ENCODE results near the gene CCDC30.
A peak's percentile ranks its signal among the peaks of the same experiment; 100 is the strongest.
"Not testable (repeated sequence)": the region's sequence is repeated elsewhere in the genome, so short reads cannot be mapped to it uniquely, and the experiment has no call there.

The CCDC30 gene

DNA sequence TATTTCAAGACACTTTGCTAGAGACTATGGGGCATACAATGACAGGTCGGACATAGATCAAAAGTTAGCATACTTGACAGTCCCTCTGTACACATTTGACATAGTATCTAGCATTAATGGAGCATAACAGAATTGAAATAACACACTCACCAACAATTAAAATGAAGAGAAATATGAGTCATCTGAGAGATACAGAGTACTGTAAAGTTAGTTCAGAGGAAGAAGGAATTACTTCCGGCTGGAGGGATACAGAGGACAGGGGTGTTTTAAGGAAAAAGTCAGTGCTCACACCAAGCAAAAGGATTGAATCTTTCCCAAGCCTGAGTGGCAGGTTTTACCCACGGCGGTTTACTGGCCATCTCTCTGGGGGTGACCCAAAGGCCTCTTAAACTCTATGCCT is 9.7 kb upstream of the CCDC30 start:
- no peak for DNase-seq

DNA sequence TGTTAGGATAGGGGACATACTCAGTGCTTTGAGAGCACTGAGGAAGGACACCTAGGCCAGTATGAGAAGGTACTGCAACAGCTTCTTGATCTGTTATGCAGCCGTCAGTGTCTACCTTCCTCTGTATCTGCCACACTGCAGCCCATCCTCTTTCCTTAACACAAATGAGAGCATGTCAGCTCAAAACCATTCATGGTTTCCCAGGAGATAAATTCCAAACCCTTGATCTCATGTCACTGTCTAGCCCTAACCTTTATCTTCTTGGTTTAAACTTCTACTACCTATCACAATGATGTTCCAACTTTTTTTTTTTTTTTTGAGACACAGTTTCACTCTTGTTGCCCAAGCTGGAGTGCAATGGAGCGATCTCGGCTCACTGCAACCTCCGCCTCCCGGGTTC is 8.7 kb upstream of the CCDC30 start:
- DNase-seq, result no peak

DNA sequence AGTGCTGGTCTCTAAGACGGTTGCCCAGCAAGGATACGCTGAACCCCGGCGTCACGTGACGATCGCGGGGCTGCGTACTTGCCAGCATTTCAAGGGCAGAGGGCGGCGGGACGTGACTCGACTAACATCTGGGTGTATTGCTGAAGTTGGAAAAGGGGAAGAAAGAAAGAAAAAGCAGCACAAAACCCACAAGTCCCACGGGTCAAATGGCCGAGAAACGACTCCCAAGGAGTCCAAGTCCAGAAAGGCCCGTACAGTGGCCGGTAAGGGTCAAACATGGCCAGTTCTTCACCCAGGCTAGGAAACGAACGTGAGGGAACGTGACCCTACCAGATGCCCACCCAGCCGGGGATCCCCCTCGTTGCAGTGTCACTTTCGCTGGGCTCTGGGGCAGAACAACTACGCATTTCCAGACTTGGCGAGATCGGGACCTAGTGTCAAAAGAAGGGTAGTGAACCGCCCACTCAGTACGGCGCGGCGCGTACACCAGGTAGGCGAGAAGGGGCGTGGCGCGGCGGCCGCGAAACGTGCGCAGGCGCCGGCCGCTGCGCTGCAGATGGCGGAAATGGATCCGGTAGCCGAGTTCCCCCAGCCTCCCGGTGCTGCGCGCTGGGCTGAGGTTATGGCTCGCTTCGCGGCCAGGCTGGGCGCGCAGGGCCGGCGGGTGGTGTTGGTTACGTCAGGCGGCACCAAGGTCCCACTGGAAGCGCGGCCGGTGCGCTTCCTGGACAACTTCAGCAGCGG is 6.9 kb upstream of the CCDC30 start, which contains the start of the genes PPCS and ZMYND12:
Gene PPCS (plus strand): TSS at position 534 of the 744 bp plus-strand sequence. CDS start 23 bp downstream, at position 557.
Gene ZMYND12 (minus strand): TSS at position 13 of the 744 bp plus-strand sequence. CDS start 25 bp downstream, outside the sequence.
- DNase-seq, result peak; percentile 88

- peak; percentile 84 for DNase-seq
Observed at GRCh38 chr1:42456754-42457089, 6.4 kb upstream of the CCDC30 start.

DNA sequence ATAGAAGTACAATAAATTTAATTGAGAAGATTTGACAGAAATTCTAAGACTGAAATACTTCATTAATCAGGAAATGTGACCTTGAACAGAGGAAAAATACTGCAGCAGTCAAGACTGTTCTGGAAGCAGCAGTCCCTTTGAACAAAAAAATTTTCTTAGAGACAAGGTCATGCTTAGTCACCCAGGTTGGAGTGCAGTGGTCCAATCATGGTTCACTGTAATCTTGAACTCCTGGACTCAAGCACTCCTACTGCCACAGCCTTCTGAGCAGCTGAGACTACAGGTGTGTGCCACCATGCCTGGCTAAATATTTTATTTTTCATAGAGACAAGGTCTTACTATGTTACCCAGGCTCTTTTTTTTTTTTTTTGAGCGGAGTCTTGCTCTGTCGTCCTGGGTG is 1.9 kb upstream of the CCDC30 start:
- DNase-seq, result no peak

DNA sequence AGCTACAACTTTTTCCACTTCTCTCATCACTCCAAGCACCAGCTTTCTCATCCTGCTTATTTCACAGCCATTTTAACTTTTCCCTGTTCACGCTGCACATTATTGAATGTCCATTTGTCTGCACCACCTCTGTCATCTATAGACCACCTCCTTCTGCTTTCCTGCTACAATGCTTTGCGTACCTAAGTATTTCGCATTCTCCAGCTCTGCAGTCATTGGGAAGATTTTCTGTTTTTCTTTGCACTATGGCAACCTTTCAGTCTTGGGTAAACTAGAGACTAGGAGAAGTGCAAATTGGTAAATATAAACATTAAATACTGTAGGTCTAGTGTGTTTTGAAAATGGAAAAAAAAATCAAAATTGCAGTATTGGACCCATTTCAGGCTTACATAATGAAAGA is 835 bp downstream of the CCDC30 start:
- DNase-seq, result no peak

DNA sequence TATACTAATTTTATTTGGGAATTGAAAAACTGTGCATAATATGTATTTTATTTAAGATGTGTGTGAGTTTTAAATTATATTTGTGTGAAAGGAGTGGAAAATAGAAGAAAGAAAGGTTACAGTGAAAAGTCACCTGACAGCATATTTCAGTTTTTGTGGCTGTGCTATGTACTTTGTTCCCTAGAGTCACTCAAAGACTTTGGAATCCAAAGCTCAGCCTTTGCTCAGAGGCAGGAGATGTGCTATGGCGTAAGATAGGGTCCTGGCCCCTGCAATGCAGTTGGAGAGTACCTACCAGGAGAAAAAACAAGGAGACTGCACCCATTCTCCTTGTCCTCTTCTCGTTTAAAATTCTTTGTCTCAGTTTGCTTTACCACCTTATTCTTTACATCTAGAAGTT is 2.9 kb downstream of the CCDC30 start:
- DNase-seq, result no peak

DNA sequence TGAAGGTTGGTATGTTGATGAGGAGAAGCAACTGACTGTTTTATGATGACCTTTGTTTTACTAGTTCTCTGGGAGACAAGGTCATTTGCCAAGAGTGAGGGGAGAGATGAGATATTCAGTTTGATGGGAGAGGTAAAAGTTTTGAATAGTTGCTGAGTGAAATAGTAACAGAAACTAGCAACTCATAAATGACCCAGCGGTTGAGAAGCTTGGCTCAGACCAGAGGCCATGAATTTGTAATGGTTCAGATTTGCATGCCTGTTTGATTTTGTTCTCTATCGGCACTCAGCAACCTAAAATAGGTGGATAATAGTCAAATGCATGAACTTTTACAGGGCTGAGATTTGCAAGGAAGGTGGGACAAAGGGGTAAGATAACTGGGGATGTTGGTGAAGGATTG is 6.6 kb downstream of the CCDC30 start:
- no peak for DNase-seq

GRCh38 chr1:42476605-42477004 is 13.5 kb downstream of the CCDC30 start:
- no peak for DNase-seq

DNA sequence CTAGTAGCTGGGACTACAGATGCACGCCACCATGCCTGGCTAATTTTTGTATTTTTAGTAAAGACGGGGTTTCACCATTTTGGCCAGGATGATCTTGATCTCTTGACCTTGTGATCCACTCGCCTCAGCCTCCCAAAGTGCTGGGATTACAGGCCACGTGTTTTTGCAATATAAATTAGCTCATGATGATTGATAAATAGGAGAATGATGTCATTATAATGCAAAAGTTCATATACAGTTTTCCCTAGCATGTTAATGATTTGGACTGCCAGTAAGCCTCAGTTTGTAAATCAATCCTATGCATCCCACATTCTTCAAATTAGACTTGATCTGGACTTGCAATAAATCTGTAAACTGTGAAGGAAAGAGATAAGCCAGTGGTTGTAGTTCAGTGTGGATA is 14.3 kb downstream of the CCDC30 start:
- DNase-seq, result not testable (repeated sequence)

DNA sequence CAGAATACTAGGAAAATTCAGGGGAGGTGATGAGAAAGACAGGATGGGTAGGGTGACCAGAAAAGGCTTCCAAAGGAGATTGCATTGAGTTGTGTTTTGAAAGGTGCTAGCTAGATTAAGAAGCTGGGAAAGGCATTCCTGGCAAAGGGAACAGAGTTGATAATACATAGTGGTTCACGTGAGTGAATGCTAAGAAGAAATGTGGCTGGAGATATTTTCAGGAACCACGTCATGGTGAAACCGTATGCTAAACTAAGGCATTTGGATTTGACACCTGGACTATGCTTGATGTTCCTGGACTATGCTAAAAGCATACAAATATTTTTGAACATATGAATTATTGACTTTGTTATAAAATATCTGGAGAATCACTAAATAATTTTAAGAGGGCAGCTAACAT is 14.7 kb downstream of the CCDC30 start:
- DNase-seq, result no peak

DNA sequence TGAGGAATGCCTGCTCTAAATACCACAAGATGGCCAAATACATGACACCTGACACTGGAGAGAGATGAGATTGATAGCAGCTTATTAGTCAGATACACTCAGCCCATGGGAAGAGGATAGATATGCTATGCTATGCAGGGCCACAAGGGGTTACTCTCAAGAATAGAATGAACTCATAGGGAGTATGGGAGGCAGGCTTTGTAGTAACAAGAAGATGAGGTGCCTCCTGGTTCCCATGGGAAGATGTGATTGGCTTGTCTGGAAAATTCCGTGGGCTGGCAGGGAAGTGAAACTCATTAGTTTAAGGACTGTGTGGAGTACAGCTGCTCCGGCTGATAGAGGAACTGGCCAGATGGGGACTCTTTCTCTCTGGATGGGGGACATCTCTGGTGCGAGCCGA is 16.5 kb downstream of the CCDC30 start:
- peak; percentile 50 for DNase-seq

GRCh38 chr1:42480921-42481320 is 17.8 kb downstream of the CCDC30 start:
- DNase-seq, result no peak

DNA sequence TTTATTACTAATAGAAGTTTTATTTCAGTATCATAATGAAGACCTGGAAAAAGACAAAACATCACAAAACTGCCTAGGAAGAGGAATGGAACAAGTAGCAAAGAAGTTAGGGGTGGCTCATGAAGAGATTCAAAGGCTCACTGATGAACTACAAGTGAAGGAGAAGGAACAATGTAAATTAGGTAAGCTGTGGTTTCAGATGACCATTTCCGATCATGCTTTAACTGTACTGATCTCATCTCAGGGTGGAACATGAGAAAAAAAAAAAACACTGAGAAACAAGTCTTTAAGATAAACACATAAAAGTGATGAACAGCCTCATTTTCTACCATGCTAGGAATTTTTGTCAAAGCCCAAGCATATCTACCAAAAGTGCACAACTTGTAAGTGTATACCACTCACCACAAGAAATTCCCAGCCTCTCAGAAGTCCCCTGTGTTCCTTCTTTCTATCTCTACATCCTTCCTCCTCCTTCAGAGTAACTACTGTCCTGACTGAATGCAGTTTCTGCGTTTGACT is 19.6 kb downstream of the CCDC30 start:
- DNase-seq, result no peak

- peak; percentile 74 for DNase-seq
Observed at GRCh38 chr1:42484382-42484781, 21.3 kb downstream of the CCDC30 start.

DNA sequence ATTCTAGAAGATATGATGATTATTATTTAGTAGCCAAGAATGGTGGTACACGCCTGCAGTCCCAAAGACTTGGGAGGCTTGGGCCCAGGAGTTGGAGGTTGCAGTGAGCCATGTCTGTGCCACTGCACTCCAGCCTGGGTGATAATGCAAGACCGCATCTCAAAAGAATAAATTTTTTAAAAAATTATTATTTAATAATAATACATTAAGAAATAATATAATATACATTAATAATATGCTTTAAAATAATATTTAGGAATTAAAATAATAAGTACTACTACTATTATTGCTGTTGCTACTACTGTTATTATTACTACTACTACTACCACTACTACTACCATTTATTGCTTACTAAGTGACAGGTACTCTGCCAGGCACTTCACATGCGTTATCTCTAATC is 27.2 kb downstream of the CCDC30 start:
- DNase-seq, result no peak

DNA sequence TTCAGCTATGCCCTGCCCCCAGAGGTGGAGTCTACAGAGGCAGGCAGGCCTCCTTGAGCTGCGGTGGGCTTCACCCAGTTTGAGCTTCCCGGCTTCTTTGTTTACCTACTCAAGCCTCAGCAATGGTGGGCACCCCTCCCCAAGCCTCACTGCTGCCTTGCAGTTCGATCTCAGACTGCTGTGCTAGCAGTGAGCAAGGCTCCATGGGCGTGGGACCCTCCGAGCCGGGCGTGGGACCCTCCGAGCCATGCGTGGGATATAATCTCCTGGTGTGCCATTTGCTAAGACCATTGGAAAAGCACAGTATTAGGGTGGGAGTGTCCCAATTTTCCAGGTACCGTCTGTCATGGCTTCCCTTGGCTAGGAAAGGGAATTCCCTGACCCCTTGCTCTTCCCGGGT is 38.9 kb downstream of the CCDC30 start:
- DNase-seq, result not testable (repeated sequence)

DNA sequence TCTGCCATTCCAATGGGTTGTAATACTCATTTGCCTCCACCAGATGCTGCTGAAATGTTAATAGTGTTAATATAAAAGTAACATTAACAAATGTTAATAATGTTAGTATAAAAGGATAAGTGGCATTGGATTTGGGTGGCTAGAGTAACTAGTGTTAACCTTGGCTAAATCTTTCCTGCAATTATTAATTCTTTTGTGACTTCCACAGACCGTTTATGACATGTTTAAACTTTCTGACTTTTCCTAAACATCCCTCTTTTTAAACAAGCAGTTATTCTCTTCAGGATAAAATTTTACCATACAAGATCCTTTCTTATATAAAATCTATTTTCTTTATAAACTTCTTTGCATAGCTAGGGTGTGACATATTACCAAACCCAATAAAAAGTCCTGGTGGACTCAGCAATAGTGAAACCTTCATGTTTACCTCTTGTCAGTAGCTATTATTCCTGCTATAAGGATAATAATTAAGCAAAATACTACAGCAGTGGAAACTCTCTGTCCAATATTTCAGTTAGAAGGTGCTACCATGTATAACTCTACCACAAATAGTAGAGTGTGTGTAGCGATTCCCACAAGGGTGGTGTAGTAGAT is 41.5 kb downstream of the CCDC30 start:
- no peak for DNase-seq

DNA sequence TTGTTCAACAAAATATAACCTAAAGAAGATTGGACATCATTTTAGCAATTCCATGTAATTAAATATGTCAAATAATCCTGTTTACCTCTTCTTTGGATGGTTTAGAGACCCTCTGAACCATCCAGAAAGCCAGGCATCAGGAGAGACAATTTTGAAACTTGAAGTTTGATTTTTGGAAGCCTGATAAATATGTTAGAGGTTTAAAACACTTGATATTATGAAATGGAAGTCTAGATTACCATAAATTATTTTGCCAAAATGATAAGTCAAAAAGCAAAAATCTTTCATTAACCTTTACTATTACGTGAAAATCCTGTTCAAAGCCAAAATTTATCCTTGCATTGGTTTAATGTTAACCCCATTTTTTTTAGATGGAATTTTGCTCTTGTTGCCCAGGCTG is 43.5 kb downstream of the CCDC30 start:
- DNase-seq, result no peak

DNA sequence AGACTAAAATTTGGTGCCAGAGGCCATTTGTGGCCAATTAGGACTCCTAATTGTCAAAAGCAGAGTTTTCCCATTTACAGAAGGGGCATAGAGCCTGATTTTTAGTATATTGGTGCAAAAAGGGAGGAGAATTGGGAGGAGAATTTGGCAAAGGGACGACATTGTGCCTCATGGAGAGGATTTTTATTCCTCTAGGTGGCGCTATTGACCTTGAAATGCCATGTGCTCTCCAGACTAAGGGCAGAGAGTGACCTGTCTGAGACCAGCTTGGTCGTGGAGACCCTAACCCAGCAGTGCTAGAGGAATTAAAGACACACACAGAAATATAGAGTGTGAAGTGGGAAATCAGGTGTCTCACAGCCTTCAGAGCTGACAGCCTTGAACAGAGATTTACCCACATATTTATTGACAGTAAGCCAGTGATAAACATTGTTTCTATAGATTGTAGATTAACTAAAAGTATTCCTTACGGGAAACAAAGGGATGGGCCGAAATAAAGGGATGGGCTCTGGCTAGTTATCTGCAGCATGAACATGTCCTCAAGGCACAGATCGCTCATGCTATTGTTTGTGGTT is 48.6 kb downstream of the CCDC30 start:
- DNase-seq, result not testable (repeated sequence)

DNA sequence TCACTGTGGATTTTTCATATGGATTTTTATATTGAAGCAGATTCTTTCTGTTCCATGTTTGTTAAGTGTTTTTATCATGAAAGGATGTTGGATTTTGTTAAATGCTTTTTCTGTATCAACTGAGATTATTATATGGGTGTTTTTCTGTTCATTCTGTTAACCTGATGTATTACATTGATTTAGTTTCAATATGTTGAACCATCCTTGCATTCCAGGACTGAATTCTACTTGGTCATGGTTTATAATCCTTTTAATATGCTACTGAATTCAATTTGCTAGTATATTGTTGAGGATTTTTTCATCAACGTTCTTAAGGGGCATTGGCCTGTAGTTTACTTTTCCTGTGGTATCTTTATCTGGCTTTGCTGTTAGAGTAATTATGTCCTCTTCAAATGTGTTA is 55.8 kb downstream of the CCDC30 start:
- no peak for DNase-seq

- no peak for DNase-seq
Observed at GRCh38 chr1:42523171-42523570, 60.1 kb downstream of the CCDC30 start.

DNA sequence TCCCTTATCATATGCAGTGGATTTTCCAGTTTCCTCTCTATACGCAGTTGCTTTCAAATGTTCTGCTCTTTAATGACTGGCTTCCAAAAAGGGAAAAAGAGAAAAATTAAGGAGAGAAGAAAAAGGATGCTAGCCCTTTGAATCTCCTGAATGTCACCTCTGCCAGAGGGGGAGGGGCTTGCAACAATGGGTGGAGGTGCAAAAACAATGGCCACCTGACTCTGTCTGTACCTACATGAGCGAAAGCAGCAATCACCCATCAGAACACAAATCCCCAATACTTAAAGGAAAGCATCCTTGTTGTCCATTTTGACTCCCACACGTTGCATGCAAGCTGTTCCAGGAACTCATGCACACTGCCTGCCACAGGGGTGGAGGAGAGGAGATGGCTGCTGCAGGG is 61.2 kb downstream of the CCDC30 start:
- no peak for DNase-seq

DNA sequence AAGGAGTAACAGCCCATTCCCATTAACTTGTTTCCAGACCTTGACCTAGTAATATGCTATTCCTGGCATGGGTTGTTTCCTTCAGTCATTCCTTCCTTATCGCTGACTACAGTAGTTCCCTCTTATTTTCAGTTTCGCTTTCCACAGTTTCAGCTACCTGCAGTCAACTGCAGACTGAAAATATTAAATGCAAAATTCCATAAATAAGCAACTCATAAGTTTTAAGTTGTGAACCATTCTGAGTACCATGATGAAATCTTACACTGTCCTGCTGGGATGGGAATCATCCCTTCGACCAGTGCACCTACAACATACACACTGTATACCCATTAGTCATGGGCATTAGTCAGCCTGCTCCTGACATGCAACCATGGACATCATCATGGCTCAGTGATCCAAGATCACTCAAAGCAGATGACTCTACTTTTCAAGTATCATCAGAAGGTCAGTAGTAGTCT is 66.7 kb downstream of the CCDC30 start:
- DNase-seq, result no peak

All from islet precursor cell (in vitro differentiated cells).